ENCODE data around the gene COTL1.
"Not testable (repeated sequence)": the region's sequence is repeated elsewhere in the genome, so short reads cannot be mapped to it uniquely, and the experiment has no call there.

Gene COTL1

GRCh38 chr16:84567286-84567962 is 50.5 kb downstream of the COTL1 start:
- no peak for DNase-seq

- DNase-seq: no peak
These were observed 51.2 kb downstream of the COTL1 start for GRCh38 chr16:84566545-84567257.

- DNase-seq: no peak
These were observed 52.0 kb downstream of the COTL1 start for GRCh38 chr16:84565669-84566495.

- no peak for DNase-seq
These were observed 54.0 kb downstream of the COTL1 start for GRCh38 chr16:84563786-84564420.

- DNase-seq: no peak
These were observed 54.7 kb downstream of the COTL1 start for GRCh38 chr16:84563064-84563715.

- no peak for DNase-seq
These were observed 55.6 kb downstream of the COTL1 start for GRCh38 chr16:84562174-84562815.

- DNase-seq: no peak
These were observed 56.6 kb downstream of the COTL1 start for GRCh38 chr16:84561291-84561690.

GRCh38 chr16:84560269-84560668 is 57.6 kb downstream of the COTL1 start:
- no peak for DNase-seq

- DNase-seq: no peak
These were observed 58.5 kb downstream of the COTL1 start for GRCh38 chr16:84559311-84559932.

GRCh38 chr16:84558850-84559249 is 59.0 kb downstream of the COTL1 start:
- not testable (repeated sequence) for DNase-seq

GRCh38 chr16:84557504-84557903 is 60.4 kb downstream of the COTL1 start:
- no peak for DNase-seq

GRCh38 chr16:84557059-84557458 is 60.8 kb downstream of the COTL1 start:
- DNase-seq: no peak

- no peak for DNase-seq
These were observed 62.3 kb downstream of the COTL1 start for GRCh38 chr16:84555418-84556196.

GRCh38 chr16:84554627-84555328 is 63.1 kb downstream of the COTL1 start:
- DNase-seq: no peak

- DNase-seq: no peak
These were observed 63.9 kb downstream of the COTL1 start for GRCh38 chr16:84553873-84554399.

GRCh38 chr16:84552135-84552534 is 65.7 kb downstream of the COTL1 start:
- DNase-seq: no peak

- DNase-seq: no peak
These were observed 67.8 kb downstream of the COTL1 start for GRCh38 chr16:84550096-84550495.

GRCh38 chr16:84548971-84549844 is 68.7 kb downstream of the COTL1 start:
- peak; percentile 52 for DNase-seq

GRCh38 chr16:84548508-84548907 is 69.4 kb downstream of the COTL1 start:
- DNase-seq: no peak
